Activated naive CD4-positive, alpha-beta T cell treated with Interleukin-2 at 50 U/mL for 16 hours (primary cell): ENCODE measurements around the gene CTNNB1.

Experiments used
- DNase-seq: peaks from one replicate; pipeline ENCODE4 v3.0.0-alpha.2; 2020

Gene CTNNB1

GRCh38 chr3:41198950-41199865, at the start of gene CTNNB1:
CTNNB1 (plus strand) TSS chr3:41199505; CDS start chr3:41224069, 24,564 bp downstream.
- DNase-seq = peak; percentile 92

- no peak for DNase-seq
Observed at GRCh38 chr3:41155834-41156233, 43.5 kb upstream of the CTNNB1 start.

GRCh38 chr3:41158947-41159346, 40.4 kb upstream of the CTNNB1 start:
- peak; percentile 25 for DNase-seq

- DNase-seq = no peak
Observed at GRCh38 chr3:41159588-41160189, 39.6 kb upstream of the CTNNB1 start.

- DNase-seq = no peak
Observed at GRCh38 chr3:41162541-41162940, 36.8 kb upstream of the CTNNB1 start.

GRCh38 chr3:41163006-41163405, 36.3 kb upstream of the CTNNB1 start:
- no peak for DNase-seq

DNA sequence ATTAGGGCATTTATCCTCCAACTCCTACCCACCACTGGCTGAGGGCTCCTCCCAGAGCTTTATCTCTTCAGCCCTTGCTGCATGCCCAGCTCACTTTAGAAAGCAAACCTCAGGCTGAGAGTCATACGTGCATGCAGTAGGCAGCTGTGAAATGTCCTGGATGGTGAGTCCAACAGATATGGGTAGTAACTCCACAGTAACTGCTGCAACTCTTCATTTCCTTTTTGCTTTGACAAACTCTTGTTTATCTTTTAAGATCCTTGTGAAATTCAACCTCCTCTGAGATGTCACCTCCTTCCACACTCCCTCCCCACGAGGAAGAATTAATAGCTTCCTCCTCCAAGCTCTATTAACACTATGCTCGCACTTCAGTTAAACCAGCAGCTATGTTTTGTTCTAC, 35.9 kb upstream of the CTNNB1 start:
- DNase-seq = no peak

DNA sequence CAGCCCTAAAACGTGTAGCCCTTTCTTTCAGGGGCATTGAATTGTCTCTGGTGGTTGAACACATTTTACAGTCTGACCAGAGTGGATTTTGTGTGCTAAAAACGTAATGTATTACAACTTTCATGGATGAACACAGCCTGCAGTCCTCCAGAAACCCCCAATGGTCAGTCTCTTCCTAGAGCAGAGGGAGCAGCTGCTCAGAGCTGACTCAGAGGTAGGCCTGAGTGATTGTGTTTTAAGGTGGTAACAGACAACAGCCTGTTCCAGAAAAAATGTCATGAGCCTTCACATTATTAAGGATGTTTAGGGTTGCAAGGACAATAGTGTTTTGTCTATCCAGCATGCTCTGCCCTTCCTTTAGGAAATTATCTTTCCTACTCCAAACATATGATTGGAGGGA, 34.5 kb upstream of the CTNNB1 start:
- no peak for DNase-seq

GRCh38 chr3:41167722-41168497, 31.4 kb upstream of the CTNNB1 start:
- DNase-seq = no peak

GRCh38 chr3:41169023-41169422, 30.3 kb upstream of the CTNNB1 start:
- no peak for DNase-seq

DNA sequence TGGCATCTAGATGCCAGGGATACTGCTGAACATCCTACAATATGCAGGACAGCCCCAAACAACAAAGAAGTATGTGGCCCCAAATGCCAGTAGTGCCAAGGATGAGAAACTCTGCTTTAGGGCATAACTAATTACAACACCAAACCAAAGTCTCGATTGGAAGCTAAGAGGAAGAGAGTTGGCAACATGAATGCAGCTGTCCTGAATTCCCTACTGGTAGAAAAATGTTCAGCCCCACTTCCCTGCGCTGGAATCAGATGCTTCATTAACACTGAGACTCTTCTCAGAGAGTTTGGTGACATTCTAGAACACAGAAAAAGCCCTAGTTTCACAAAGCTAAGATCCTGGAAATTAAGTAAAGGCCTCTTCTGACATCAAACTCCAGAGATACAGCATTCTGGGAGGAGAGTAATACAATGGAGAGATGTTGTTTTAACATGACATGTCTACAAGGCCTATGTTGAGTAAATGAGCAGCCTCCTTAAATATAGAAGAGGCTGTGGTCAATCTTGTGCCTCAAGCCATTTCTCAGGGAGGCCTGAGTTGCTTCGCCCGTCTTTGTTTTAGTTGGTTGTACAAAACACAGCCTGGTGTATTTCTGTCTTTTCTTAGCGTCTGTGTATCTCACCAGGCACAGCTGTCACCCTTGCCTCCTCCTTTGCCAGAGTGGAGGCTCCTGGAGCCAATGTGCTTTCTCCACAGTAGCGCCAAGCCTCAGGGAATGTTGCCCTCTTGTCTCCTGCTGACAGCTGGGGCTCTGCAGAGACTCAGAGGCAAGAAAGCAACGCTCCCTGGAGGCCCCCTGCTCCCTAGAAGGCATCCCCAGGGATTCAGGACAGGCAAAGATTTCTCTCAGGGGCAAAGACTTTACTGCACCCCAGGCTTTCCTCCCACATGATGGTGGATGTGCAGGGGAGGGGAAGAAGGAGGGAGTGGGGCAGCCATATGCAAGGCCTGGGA, 25.1 kb upstream of the CTNNB1 start:
- no peak for DNase-seq

DNA sequence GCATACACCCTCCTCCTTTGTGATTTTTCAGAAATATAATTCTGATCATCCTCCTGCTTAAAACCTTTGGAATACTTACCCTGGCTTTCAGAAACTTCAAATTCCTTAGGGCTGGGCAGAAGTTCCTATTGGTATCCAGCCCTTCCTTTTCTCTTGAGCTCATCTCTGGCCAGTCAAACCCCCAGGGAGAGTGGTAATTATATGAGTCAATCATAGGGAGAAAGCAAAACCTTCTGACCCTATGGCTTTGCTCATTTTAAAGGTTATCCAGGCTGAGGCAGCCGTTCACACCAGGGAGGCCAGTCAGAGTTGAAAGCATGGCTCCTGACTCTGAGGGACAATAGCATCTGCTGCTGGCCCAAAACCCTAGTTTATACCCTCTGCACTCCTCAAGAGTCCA, 23.9 kb upstream of the CTNNB1 start:
- no peak for DNase-seq

- DNase-seq = no peak
Observed at GRCh38 chr3:41176596-41176995, 22.7 kb upstream of the CTNNB1 start.

DNA sequence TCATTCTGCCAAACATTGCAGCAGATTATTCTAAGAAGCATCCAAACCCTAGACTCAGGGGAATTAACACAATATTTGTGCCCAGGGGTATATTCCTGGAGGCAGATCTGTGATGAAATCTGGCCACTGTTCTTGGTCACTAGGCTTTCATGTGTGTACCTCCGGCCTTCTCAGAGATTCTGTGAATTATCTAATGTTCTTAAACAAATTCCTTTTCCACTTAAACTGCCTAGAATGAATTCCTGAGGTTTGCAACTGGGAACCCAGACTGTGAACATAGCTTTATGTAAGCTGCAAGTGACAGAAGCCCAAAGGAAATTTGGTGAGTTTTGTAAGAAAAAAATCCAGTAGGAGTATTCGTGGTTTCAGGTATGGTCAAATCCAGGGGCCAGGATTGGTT, 20.7 kb upstream of the CTNNB1 start:
- no peak for DNase-seq

DNA sequence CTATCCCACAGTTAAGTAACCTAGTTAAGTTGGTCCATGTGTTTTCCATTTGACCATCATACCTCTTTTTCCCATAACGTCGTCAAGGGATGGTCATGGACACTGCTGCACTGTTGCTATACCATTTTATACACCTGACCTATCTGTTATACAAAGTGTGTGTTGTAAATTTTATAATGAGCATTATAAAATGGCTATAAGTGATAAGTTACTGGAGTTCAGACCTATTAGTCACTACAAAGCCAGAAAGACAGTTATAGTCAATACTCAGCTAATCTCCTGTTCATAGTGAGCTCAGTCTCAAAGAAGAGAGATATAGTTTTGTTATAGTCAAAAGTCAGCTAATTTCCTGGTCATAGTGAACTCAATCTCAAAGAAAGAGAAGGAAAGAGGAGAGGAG, 18.9 kb upstream of the CTNNB1 start:
- no peak for DNase-seq

- DNase-seq = no peak
Observed at GRCh38 chr3:41182504-41183059, 16.7 kb upstream of the CTNNB1 start.

- no peak for DNase-seq
Observed at GRCh38 chr3:41184394-41184793, 14.9 kb upstream of the CTNNB1 start.

GRCh38 chr3:41186297-41186696, 13.0 kb upstream of the CTNNB1 start:
- no peak for DNase-seq

DNA sequence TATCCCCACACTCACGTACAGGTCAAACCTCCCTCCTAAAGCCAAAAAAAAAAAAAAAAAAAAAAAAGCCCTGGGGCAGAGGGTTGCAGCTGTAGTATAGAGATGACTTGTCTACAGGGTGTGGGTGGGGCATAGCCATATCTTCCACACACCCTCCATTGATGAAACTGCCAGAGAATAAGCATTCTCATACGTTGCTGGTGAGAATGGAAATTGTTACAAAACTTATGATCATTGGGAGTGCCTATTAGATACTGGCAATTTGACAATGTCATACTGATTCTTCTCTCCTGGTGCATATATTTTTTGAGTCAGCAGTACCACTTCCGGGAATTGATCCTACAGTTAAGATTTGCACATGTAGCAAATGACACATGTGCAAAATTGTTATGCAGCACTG, 11.0 kb upstream of the CTNNB1 start:
- peak; percentile 44 for DNase-seq

DNA sequence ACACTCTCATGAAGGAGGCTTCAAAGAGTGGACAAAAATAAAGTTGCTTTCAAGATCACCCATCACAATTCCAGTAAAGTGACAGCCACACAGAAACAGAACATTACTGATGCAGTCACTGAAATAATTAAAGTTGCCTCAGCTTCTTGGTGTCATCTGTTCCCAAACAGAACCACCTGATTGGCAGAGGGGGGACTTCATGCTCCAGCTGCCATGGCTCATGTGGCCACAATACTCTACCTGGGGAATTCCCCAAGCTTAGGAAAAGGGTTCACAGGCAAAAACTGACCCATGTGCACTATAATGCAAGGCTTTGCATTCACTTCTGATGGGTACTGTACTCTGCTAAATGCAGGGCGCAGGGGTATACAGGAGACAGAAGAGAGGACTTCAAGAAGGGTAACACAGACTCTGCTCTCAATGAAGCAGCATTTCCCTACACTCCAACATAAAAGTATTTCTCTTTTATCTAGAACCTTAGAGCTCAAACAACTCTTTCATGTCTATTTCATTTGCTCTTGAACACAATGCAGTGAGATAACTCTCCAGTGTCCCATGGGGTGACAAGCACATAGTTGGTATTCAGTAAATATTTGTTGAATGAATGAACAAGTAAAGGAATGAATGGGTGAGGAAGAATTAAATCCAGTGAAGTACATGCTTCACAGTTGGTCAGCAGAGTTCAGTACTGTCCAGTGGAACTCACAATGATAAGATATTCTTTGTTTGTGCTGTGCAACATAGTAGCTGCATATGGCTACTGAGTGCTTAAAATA, 8.6 kb upstream of the CTNNB1 start:
- DNase-seq = no peak

GRCh38 chr3:41192885-41193284, 6.4 kb upstream of the CTNNB1 start:
- no peak for DNase-seq
